Neural progenitor cell (in vitro differentiated cells): ENCODE results near the gene PVALB.

Experiments
- CTCF ChIP-seq: fragments of 200-600 bp; sonication (generic); IDR thresholded peaks from 2 replicates; pipeline ENCODE4 v1.5.1; 2017; ENCODE audit warnings: antibody characterized with exemption, mild to moderate bottlenecking
- EZH2 ChIP-seq: fragments of 200-600 bp; sonication (generic); IDR thresholded peaks from 2 replicates; pipeline ENCODE4 v1.6.1; 2017; ENCODE audit warnings: antibody characterized with exemption, mild to moderate bottlenecking, moderate library complexity
- EZH2phosphoT487 ChIP-seq: fragments of 200-600 bp; sonication (generic); IDR thresholded peaks from 2 replicates; pipeline ENCODE4 v1.6.1; 2017; ENCODE audit warnings: antibody characterized with exemption

DNA sequence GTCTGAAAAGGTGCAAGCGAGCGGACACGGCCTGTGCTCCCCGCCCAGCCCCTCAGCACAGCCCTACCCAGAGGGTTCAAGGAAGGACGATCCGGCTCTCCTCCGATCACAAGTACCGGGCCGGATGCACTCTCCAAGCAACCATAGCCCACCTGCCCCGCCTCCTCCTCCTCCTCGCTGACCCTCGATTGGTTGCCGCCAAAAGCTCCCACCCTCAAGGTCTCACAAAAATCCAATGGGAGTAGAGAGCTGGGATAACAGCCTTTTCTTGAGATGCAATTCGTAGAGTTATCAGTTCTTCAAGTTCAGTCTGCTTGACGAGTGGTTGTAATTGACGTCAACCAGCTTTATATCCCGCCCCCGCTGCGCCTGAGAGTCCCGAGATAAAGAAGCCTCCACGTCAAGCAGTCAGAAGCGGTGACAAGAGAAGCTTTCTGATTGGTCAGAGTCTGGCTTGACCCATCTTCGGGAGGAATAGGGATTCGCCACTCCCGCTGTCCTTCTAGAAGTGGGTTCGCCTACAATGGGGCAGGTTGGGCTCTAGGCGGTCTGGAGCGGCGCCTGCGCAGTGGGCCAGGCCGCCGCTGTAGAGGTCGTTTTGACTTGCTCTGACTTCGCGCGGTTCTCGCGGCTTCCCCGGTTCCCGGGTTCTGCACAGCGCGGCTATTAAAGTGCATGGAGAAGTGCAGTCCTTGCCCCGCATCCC lies 40.7 kb downstream of the PVALB start, which contains the start of gene IFT27:
- TF ChIP-seq CTCF (no peak), EZH2 (peak; percentile 25), EZH2phosphoT487 (no peak)
